BLaER1 (cell line): ENCODE measurements around the gene PITPNM3.
"Not testable (repeated sequence)": the region's sequence is repeated elsewhere in the genome, so short reads cannot be mapped to it uniquely, and the experiment has no call there.

ENCODE experiments used
- H3K27ac ChIP-seq: shearing (Covaris generic); formaldehyde crosslinking; 2 replicates; pipeline ENCODE4 v1.8.1; 2022
- H3K27me3 ChIP-seq: shearing (Covaris generic); formaldehyde crosslinking; 2 replicates; pipeline ENCODE4 v1.8.1; 2022
- H3K36me3 ChIP-seq: shearing (Covaris generic); formaldehyde crosslinking; 2 replicates; pipeline ENCODE4 v1.8.1; 2022
- H3K4me1 ChIP-seq: shearing (Covaris generic); formaldehyde crosslinking; 2 replicates; pipeline ENCODE4 v1.8.1; 2022
- H3K4me2 ChIP-seq: shearing (Covaris generic); formaldehyde crosslinking; 2 replicates; pipeline ENCODE4 v1.8.1; 2022
- H3K4me3 ChIP-seq: shearing (Covaris generic); formaldehyde crosslinking; 2 replicates; pipeline ENCODE4 v1.8.1; 2022
- H3K9ac ChIP-seq: shearing (Covaris generic); formaldehyde crosslinking; 2 replicates; pipeline ENCODE4 v1.8.1; 2022
- H3K9me3 ChIP-seq: shearing (Covaris generic); formaldehyde crosslinking; 2 replicates; pipeline ENCODE4 v1.8.1; 2022
- H4K20me1 ChIP-seq: shearing (Covaris generic); formaldehyde crosslinking; 2 replicates; pipeline ENCODE4 v1.8.1; 2022
- Cebpa-rat ChIP-seq: shearing (Covaris generic); IDR thresholded peaks from 2 replicates; pipeline ENCODE4 v1.8.1; 2022

Gene PITPNM3

GRCh38 chr17:6485646-6486412 lies 70.5 kb downstream of the PITPNM3 start:
- Histone ChIP-seq H3K4me3 (no peak overlapping the region), H4K20me1 (no peaks in the 10 kb centered on the region), H3K4me1 (peaks cover 32% of the 10 kb centered on the region), H3K27me3 (no peaks in the 10 kb centered on the region), H3K4me2 (no peak overlapping the region), H3K27ac (no peak overlapping the region), H3K36me3 (no peaks in the 10 kb centered on the region), H3K9ac (no peak overlapping the region), H3K9me3 (no peaks in the 10 kb centered on the region)
- TF ChIP-seq Cebpa-rat, result no peak

DNA sequence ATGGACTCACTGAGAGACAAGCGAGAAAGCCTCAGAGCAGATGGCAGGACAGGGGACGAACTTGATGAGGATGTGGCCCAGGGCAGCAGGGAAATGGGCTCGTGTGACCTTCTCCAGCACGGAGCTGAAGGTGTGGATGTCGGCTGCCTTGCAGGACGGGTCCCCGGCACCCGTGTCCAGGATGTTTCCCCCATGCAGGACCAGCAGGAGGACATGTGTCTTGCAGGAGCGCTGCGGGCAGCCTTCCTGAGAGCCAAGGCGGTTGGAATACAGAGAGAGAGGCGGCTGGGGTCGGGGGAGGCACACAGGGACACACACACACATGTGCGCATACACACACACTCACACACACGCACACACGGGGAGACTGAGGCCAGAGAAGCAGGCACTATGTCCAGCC lies 72.8 kb downstream of the PITPNM3 start:
- Histone ChIP-seq H3K9ac (no peak overlapping the region), H3K4me3 (no peak overlapping the region), H3K27me3 (no peaks in the 10 kb centered on the region), H3K27ac (no peak overlapping the region), H3K4me1 (peaks cover 16% of the 10 kb centered on the region), H3K36me3 (no peaks in the 10 kb centered on the region), H3K4me2 (no peak overlapping the region), H4K20me1 (no peaks in the 10 kb centered on the region), H3K9me3 (no peaks in the 10 kb centered on the region)
- TF ChIP-seq Cebpa-rat, result no peak

GRCh38 chr17:6482796-6483195 lies 73.6 kb downstream of the PITPNM3 start:
- not testable (repeated sequence) for H3K4me1 ChIP-seq, H3K27me3 ChIP-seq, H3K36me3 ChIP-seq, H3K4me2 ChIP-seq, H3K9me3 ChIP-seq, H3K4me3 ChIP-seq, H4K20me1 ChIP-seq, H3K9ac ChIP-seq, H3K27ac ChIP-seq

- Histone ChIP-seq H3K27ac (no peak overlapping the region), H3K9ac (no peak overlapping the region), H4K20me1 (no peaks in the 10 kb centered on the region), H3K4me3 (no peak overlapping the region), H3K9me3 (no peaks in the 10 kb centered on the region), H3K4me2 (no peak overlapping the region), H3K36me3 (no peaks in the 10 kb centered on the region), H3K4me1 (peaks cover 5% of the 10 kb centered on the region), H3K27me3 (no peaks in the 10 kb centered on the region)
- no peak for TF ChIP-seq Cebpa-rat
Observed at GRCh38 chr17:6482105-6482455, 74.3 kb downstream of the PITPNM3 start.

GRCh38 chr17:6480303-6480675 lies 76.1 kb downstream of the PITPNM3 start:
- no peaks in the 10 kb centered on the region for H3K27me3 ChIP-seq
- H3K4me1 ChIP-seq, result peaks cover 6% of the 10 kb centered on the region
- H3K27ac ChIP-seq, result no peak overlapping the region
- H3K36me3 ChIP-seq, result no peaks in the 10 kb centered on the region
- H4K20me1 ChIP-seq, result no peaks in the 10 kb centered on the region
- H3K9ac ChIP-seq, result no peak overlapping the region
- no peak overlapping the region for H3K4me2 ChIP-seq
- TF ChIP-seq Cebpa-rat, result no peak
- H3K9me3 ChIP-seq, result no peaks in the 10 kb centered on the region
- no peak overlapping the region for H3K4me3 ChIP-seq

DNA sequence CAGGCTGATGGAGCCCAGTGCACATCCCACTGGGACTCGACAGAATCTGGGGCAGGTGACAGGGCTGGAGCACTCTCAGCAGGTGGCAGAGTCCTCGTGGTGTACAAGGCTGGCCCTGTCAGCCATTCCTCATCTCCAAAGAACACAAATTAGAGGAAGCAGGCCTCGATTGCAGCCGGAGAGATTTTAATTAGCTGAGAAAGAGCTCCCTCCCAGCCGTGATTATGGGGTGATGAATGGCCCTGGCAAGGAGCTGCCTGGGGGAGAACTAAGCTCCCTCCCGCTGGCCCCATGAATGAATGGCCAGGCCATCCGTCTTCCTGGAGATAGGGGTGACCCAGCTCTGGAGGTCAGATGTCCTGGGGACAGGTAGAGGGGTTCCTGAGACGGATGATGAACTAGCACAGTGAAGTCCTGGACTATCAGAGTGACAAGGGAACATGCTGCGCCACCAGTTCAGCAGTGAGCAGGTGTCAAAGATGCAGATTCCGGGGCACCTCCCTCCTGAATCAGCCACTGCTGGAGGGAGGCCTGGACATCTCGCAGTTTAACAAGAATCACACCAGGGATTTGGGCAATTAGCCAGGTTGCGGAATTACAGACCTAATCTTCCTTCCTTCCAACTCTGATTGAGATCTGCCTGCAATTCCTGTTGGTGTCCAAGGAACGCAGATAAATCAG lies 76.6 kb downstream of the PITPNM3 start:
- TF ChIP-seq Cebpa-rat, result no peak
- Histone ChIP-seq H3K27ac (no peak overlapping the region), H3K36me3 (no peaks in the 10 kb centered on the region), H4K20me1 (no peaks in the 10 kb centered on the region), H3K4me3 (no peak overlapping the region), H3K27me3 (no peaks in the 10 kb centered on the region), H3K4me2 (no peak overlapping the region), H3K9me3 (no peaks in the 10 kb centered on the region), H3K4me1 (peaks cover 6% of the 10 kb centered on the region), H3K9ac (no peak overlapping the region)

GRCh38 chr17:6478486-6478885 lies 77.9 kb downstream of the PITPNM3 start:
- no peaks in the 10 kb centered on the region for H3K9me3 ChIP-seq
- H3K27me3 ChIP-seq, result no peaks in the 10 kb centered on the region
- H3K4me1 ChIP-seq, result peaks cover 6% of the 10 kb centered on the region
- H4K20me1 ChIP-seq, result no peaks in the 10 kb centered on the region
- H3K36me3 ChIP-seq, result no peaks in the 10 kb centered on the region
- no peak for TF ChIP-seq Cebpa-rat
- H3K27ac ChIP-seq, result no peak overlapping the region
- no peak overlapping the region for H3K4me3 ChIP-seq
- H3K9ac ChIP-seq, result no peak overlapping the region
- H3K4me2 ChIP-seq, result no peak overlapping the region

- H3K9ac ChIP-seq, result no peak overlapping the region
- no peaks in the 10 kb centered on the region for H4K20me1 ChIP-seq
- H3K9me3 ChIP-seq, result no peaks in the 10 kb centered on the region
- H3K4me1 ChIP-seq, result peaks cover 11% of the 10 kb centered on the region
- H3K36me3 ChIP-seq, result no peaks in the 10 kb centered on the region
- H3K27me3 ChIP-seq, result no peaks in the 10 kb centered on the region
- no peak overlapping the region for H3K4me3 ChIP-seq
- no peak for TF ChIP-seq Cebpa-rat
- no peak overlapping the region for H3K4me2 ChIP-seq
- H3K27ac ChIP-seq, result no peak overlapping the region
Observed at GRCh38 chr17:6477831-6478383, 78.4 kb downstream of the PITPNM3 start.

- H4K20me1 ChIP-seq, result no peaks in the 10 kb centered on the region
- H3K9me3 ChIP-seq, result no peaks in the 10 kb centered on the region
- 0 out of 2 replicates have a peak overlapping the region, but pooled peaks have one; percentile 14 for H3K4me2 ChIP-seq
- no peak for TF ChIP-seq Cebpa-rat
- H3K27ac ChIP-seq, result no peak overlapping the region
- no peak overlapping the region for H3K4me3 ChIP-seq
- no peaks in the 10 kb centered on the region for H3K27me3 ChIP-seq
- no peak overlapping the region for H3K9ac ChIP-seq
- no peaks in the 10 kb centered on the region for H3K36me3 ChIP-seq
- peaks cover 22% of the 10 kb centered on the region for H3K4me1 ChIP-seq
Observed at GRCh38 chr17:6476810-6477179, 79.6 kb downstream of the PITPNM3 start.

GRCh38 chr17:6476076-6476809 lies 80.1 kb downstream of the PITPNM3 start:
- Histone ChIP-seq H4K20me1 (no peaks in the 10 kb centered on the region), H3K9me3 (no peaks in the 10 kb centered on the region), H3K4me3 (no peak overlapping the region), H3K4me1 (peaks cover 27% of the 10 kb centered on the region), H3K36me3 (no peaks in the 10 kb centered on the region), H3K27ac (no peak overlapping the region), H3K27me3 (no peaks in the 10 kb centered on the region), H3K9ac (no peak overlapping the region), H3K4me2 (no peak overlapping the region)
- no peak for TF ChIP-seq Cebpa-rat
